ENCODE measurements around the gene NFE2L1.

- TF ChIP-seq ZNF384 (IDR thresholded peaks at IDR 0.05) (no peak), TARDBP (IDR thresholded peaks at IDR 0.05) (no peak), ELF4 (IDR thresholded peaks at IDR 0.05) (no peak), BHLHE40 (IDR thresholded peaks at IDR 0.05; ENCODE audit: borderline replicate concordance) (no peak), CTBP1 (IDR thresholded peaks at IDR 0.05; ENCODE audit: borderline replicate concordance) (no peak), SUZ12 (IDR thresholded peaks at IDR 0.05) (no peak), FOXA1 (IDR thresholded peaks at IDR 0.05) (no peak), L3MBTL2 (conservative IDR thresholded peaks at IDR 0.05) (no peak), HDGF (IDR thresholded peaks at IDR 0.05; ENCODE audit: borderline replicate concordance) (no peak), LEF1 (IDR thresholded peaks at IDR 0.05; ENCODE audit: borderline replicate concordance) (no peak)
Measured at GRCh38 chr17:47999582-47999981, 48.6 kb upstream of the NFE2L1 start.
